ENCODE results near the gene NRG4.

- TF ChIP-seq CTCF (IDR thresholded peaks at IDR 0.05 in 2 of 3, conservative IDR thresholded peaks at IDR 0.05 in 1 of 3; ENCODE audit: borderline replicate concordance in 1 of 3, insufficient read depth in 1 of 3, low read depth in 2 of 3, low read length in 2 of 3) (no peak), CEBPB (IDR thresholded peaks at IDR 0.05; ENCODE audit: low read depth) (no peak), ZFX (IDR thresholded peaks at IDR 0.05) (no peak), POLR2AphosphoS5 (IDR thresholded peaks at IDR 0.05; ENCODE audit: low read depth, low read length) (no peak)
Measured at GRCh38 chr15:76010613-76011012, 1.6 kb downstream of the NRG4 start.

Data from HCT116 (cell line).